ENCODE results near the gene RBSN.

DNA sequence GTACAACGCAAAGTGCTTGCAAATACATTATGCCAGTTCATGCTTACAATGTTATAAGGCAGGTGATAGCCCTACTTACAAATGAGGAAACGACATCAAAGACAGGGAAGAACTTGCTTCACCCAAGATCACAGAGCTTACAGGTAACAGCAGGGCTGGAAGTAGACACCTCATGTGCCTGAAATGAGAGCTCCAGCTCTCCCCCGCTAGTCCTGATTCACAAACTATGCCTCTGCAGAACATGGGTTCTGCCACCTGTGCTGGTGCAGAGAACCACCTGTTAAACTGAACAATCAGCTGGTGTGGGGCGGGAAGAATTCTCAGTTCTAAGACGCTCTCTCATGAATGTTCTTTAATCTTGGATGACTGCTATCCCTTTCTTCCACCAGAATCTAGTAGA, 7.4 kb downstream of the RBSN start:
- TF ChIP-seq, protein P1, sequence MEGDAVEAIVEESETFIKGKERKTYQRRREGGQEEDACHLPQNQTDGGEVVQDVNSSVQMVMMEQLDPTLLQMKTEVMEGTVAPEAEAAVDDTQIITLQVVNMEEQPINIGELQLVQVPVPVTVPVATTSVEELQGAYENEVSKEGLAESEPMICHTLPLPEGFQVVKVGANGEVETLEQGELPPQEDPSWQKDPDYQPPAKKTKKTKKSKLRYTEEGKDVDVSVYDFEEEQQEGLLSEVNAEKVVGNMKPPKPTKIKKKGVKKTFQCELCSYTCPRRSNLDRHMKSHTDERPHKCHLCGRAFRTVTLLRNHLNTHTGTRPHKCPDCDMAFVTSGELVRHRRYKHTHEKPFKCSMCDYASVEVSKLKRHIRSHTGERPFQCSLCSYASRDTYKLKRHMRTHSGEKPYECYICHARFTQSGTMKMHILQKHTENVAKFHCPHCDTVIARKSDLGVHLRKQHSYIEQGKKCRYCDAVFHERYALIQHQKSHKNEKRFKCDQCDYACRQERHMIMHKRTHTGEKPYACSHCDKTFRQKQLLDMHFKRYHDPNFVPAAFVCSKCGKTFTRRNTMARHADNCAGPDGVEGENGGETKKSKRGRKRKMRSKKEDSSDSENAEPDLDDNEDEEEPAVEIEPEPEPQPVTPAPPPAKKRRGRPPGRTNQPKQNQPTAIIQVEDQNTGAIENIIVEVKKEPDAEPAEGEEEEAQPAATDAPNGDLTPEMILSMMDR (IDR thresholded peaks at IDR 0.05): no peak
- TF ChIP-seq POLR2A (IDR thresholded peaks at IDR 0.05): no peak
